CD14-positive monocyte (primary cell): ENCODE measurements around the gene SPN. TPM values are rescaled to one million over a fixed set of nuclear protein-coding genes. Genes with fewer than 3 reads are reported as not detected.

Experiments used
- DNase-seq, 3 donors: peaks; one replicate each; pipeline ENCODE4 v3.0.0-alpha.2; 2011 to 2022
- H2AFZ ChIP-seq: 2 replicates; pipeline ENCODE4 v1.6.0; 2012; ENCODE audit warnings: mild to moderate bottlenecking, low read depth, low read length, inconsistent platforms; ENCODE audit not compliant: insufficient read depth, poor library complexity, severe bottlenecking
- H3K27ac ChIP-seq, 2 donors: 1 replicate in 1 of 2; 2 replicates in 1 of 2; pipeline ENCODE4 v1.5.1; 2012 to 2013; ENCODE audit warnings: low read length in 2 of 2, control low read depth in 1 of 2, inconsistent platforms in 1 of 2, low read depth in 1 of 2, mild to moderate bottlenecking in 1 of 2
- H3K27me3 ChIP-seq, 2 donors: one replicate each; pipeline versions ENCODE4 v1.6.0 to v1.6.1; 2011 to 2013; ENCODE audit warnings: low read length in 2 of 2; ENCODE audit not compliant: control insufficient read depth in 2 of 2, insufficient read depth in 2 of 2
- H3K36me3 ChIP-seq, 2 donors: replicated peaks in 1 of 2; 1 replicate in 1 of 2; 2 replicates in 1 of 2; pipeline versions ENCODE4 v1.5.1 to v1.6.1; 2012 to 2013; ENCODE audit warnings: low read length in 2 of 2, control low read depth in 1 of 2, inconsistent platforms in 1 of 2, mild to moderate bottlenecking in 1 of 2; ENCODE audit not compliant: insufficient read depth in 2 of 2, control insufficient read depth in 1 of 2
- H3K4me1 ChIP-seq, 2 donors: 1 replicate in 1 of 2; 2 replicates in 1 of 2; pipeline versions ENCODE4 v1.5.1 to v1.6.1; 2012 to 2013; ENCODE audit warnings: low read length in 2 of 2, control low read depth in 1 of 2, inconsistent platforms in 1 of 2, mild to moderate bottlenecking in 1 of 2, moderate library complexity in 1 of 2; ENCODE audit not compliant: insufficient read depth in 2 of 2, control insufficient read depth in 1 of 2
- H3K4me2 ChIP-seq: replicated peaks from 2 replicates; pipeline ENCODE3; 2012; ENCODE audit warnings: low read length, moderate library complexity, mild to moderate bottlenecking; ENCODE audit not compliant: poor library complexity, severe bottlenecking; ENCODE audit errors: extremely low read depth
- H3K4me3 ChIP-seq, 3 experiments: fragments of 200-600 bp in 1 of 3; sonication (generic) in 1 of 3; replicated peaks in 1 of 3; 1 replicate in 2 of 3; 2 replicates in 1 of 3; pipeline ENCODE4 v1.5.1; 2011 to 2013; ENCODE audit warnings: low read length in 3 of 3, mild to moderate bottlenecking in 3 of 3, control low read depth in 2 of 3, low read depth in 2 of 3, inconsistent platforms in 1 of 3, moderate library complexity in 1 of 3
- H3K79me2 ChIP-seq: 2 replicates; pipeline ENCODE4 v1.6.0; 2012; ENCODE audit warnings: mild to moderate bottlenecking, control low read depth, inconsistent platforms, low read length, moderate library complexity; ENCODE audit not compliant: insufficient read depth
- H3K9ac ChIP-seq: 2 replicates; pipeline ENCODE4 v1.6.0; 2017; ENCODE audit warnings: low read length, mild to moderate bottlenecking; ENCODE audit not compliant: insufficient read depth, poor library complexity, severe bottlenecking
- H3K9me3 ChIP-seq, 2 donors: replicated peaks in 1 of 2; 1 replicate in 1 of 2; 2 replicates in 1 of 2; pipeline versions ENCODE4 v1.5.1 to v1.6.1; 2012 to 2013; ENCODE audit warnings: low read length in 2 of 2, control low read depth in 1 of 2; ENCODE audit not compliant: control insufficient read depth in 1 of 2, insufficient read depth in 1 of 2
- H4K20me1 ChIP-seq: 2 replicates; pipeline ENCODE4 v1.6.0; 2012; ENCODE audit warnings: mild to moderate bottlenecking, low read length, control low read depth, moderate library complexity; ENCODE audit not compliant: insufficient read depth
- H3K27ac Mint-ChIP-seq, 7 donors: one replicate each; pipeline ENCODE4 v1.8.0; 2020; ENCODE audit warnings: mild to moderate bottlenecking in 7 of 7, mixed read lengths in 7 of 7, moderate library complexity in 6 of 7, inconsistent platforms in 2 of 7
- H3K27me3 Mint-ChIP-seq, 3 donors: one replicate each; pipeline ENCODE4 v1.8.0; 2021 to 2022; ENCODE audit warnings: low read depth in 3 of 3, mild to moderate bottlenecking in 3 of 3, mixed read lengths in 3 of 3, moderate library complexity in 3 of 3, inconsistent platforms in 1 of 3
- H3K36me3 Mint-ChIP-seq, 2 donors: one replicate each; pipeline ENCODE4 v1.8.0; 2020; ENCODE audit warnings: mixed read lengths in 2 of 2, inconsistent platforms in 1 of 2, mild to moderate bottlenecking in 1 of 2
- H3K4me1 Mint-ChIP-seq: one replicate; pipeline ENCODE4 v1.8.0; 2020; ENCODE audit warnings: mild to moderate bottlenecking, mixed read lengths
- H3K4me3 Mint-ChIP-seq, 2 donors: one replicate each; pipeline ENCODE4 v1.8.0; 2020; ENCODE audit warnings: mild to moderate bottlenecking in 2 of 2, mixed read lengths in 2 of 2, moderate library complexity in 1 of 2
- H3K9me3 Mint-ChIP-seq, 7 donors: one replicate each; pipeline ENCODE4 v1.8.0; 2020 to 2022; ENCODE audit warnings: mixed read lengths in 7 of 7, mild to moderate bottlenecking in 6 of 7, moderate library complexity in 6 of 7, inconsistent platforms in 2 of 7
- WGBS: methylation state at CpG from one replicate; pipeline ENCODE4 v1.1.5; 2013; ENCODE audit warnings: missing lambda C conversion rate; ENCODE audit not compliant: insufficient coverage; 5-methylcytosine and 5-hydroxymethylcytosine counted together
- intact Hi-C, 2 donors: fragments of 100-400 bp; cut with micrococcal nuclease; formaldehyde crosslinking; loops; one replicate each; pipeline versions ENCODE4 v1.15.0 to v1.15.1; 2023
- polyA plus RNA-seq, 3 donors: library from polyadenylated mRNA; depleted of rRNA in 1 of 3; unstranded in 2 of 3; stranded (reverse) in 1 of 3; fragments of 300-500 nt in 2 of 3; fragments of >200 nt in 1 of 3; fragmentation: Illumina TruSeq in 2 of 3; gene quantifications; 1 replicate in 2 of 3; 2 replicates in 1 of 3; pipeline ENCODE4 v1.2.3, GENCODE V29; 2012 to 2021
- TF ChIP-seq, protein P1 (sequence below): fragments of 200-600 bp; IDR thresholded peaks from one replicate; pipeline ENCODE4 v1.8.0; 2022; ENCODE audit warnings: antibody characterized with exemption, mild to moderate bottlenecking

Gene SPN
- polyA plus RNA-seq, 3 donors, result 42.4 to 71.0 (median 46.6) TPM

- WGBS, result 85% methylated on average over 9 of the region's 11 CpGs
Measured at GRCh38 chr16:29699324-29700219, 36.5 kb downstream of the SPN start.

More at GRCh38 chr16:29699324-29700219, 36.5 kb downstream of the SPN start:
- H3K27ac ChIP-seq, result no peak overlapping the region
- no peak for DNase-seq
- intact Hi-C loops, result loop anchor here (2.0 to 10.0 kb wide), 4 partner anchors 118 to 325 kb away; partner anchors contain the start of genes C16orf92 (in 1 of the 2) and PAGR1 (in 1 of the 2)
- Mint-ChIP-seq H3K27ac (peak overlapping the region in 1 of 7 donors; percentile 51), H3K4me1 (peaks cover 23% of the 10 kb centered on the region), H3K36me3 (peaks cover 0 to 2% of the 10 kb centered on the region in 2 donors), H3K4me3 (no peak overlapping the region), H3K27me3 (peaks cover 17 to 27% (median 25%) of the 10 kb centered on the region in 3 donors), H3K9me3 (peaks cover 8 to 25% (median 20%) of the 10 kb centered on the region in 7 donors)
- peaks cover 8 to 18% of the 10 kb centered on the region in 2 donors for H3K9me3 ChIP-seq
- H3K36me3 ChIP-seq, result no peaks in the 10 kb centered on the region
- peaks cover 7 to 19% of the 10 kb centered on the region in 2 donors for H3K4me1 ChIP-seq
- no peak overlapping the region for H3K9ac ChIP-seq
- H3K4me3 ChIP-seq, result no peak overlapping the region
- TF ChIP-seq, protein P1, sequence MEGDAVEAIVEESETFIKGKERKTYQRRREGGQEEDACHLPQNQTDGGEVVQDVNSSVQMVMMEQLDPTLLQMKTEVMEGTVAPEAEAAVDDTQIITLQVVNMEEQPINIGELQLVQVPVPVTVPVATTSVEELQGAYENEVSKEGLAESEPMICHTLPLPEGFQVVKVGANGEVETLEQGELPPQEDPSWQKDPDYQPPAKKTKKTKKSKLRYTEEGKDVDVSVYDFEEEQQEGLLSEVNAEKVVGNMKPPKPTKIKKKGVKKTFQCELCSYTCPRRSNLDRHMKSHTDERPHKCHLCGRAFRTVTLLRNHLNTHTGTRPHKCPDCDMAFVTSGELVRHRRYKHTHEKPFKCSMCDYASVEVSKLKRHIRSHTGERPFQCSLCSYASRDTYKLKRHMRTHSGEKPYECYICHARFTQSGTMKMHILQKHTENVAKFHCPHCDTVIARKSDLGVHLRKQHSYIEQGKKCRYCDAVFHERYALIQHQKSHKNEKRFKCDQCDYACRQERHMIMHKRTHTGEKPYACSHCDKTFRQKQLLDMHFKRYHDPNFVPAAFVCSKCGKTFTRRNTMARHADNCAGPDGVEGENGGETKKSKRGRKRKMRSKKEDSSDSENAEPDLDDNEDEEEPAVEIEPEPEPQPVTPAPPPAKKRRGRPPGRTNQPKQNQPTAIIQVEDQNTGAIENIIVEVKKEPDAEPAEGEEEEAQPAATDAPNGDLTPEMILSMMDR, result no peak
- H3K4me2 ChIP-seq, result no peak overlapping the region
- no peaks in the 10 kb centered on the region for H3K79me2 ChIP-seq
- no peaks in the 10 kb centered on the region for H4K20me1 ChIP-seq
- H3K27me3 ChIP-seq, result peaks cover 0 to 6% of the 10 kb centered on the region in 2 donors
- no peak overlapping the region for H2AFZ ChIP-seq
